Coronary artery (tissue), 2 donors: ENCODE data around the gene SYNJ2.

Experiments
- DNase-seq: peaks from one replicate; pipeline ENCODE4 v3.0.0-alpha.2; 2017; ENCODE audit warnings: low spot score
- H3K27ac ChIP-seq, 2 donors: fragments of 200-600 bp; sonication (generic); one replicate each; pipeline ENCODE4 v1.5.1; 2016 to 2019
- H3K4me3 ChIP-seq: fragments of 200-600 bp; sonication (generic); 2 replicates; pipeline ENCODE4 v1.5.1; 2016; ENCODE audit warnings: mild to moderate bottlenecking, moderate library complexity
- TF ChIP-seq, protein P1 (sequence below): fragments of 200-600 bp; sonication (generic); IDR thresholded peaks from one replicate; pipeline ENCODE4 v1.5.1; 2019; ENCODE audit warnings: antibody characterized with exemption

Gene SYNJ2

DNA sequence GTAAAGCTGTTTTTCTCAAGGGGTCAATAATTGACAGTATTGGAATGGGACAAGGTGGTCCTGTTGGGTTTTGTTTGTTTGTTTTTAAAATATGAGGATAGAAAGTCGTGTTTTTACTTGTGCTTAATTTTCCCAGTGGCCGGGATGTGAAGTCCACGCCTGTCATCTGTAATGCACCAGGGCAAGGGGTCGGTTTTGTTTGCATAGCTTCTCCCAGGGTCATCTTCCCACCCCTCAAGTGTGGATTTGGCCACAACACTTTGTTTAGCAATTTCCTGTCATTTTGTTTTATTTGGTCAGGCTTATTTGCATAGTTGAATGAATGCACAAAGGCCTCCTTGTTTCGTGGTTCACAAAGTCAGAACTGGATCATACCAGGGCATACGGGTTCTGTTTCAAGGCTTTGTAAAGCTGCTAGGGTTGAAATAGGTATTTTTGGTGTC lies 29.8 kb downstream of the SYNJ2 start:
- TF ChIP-seq, protein P1, sequence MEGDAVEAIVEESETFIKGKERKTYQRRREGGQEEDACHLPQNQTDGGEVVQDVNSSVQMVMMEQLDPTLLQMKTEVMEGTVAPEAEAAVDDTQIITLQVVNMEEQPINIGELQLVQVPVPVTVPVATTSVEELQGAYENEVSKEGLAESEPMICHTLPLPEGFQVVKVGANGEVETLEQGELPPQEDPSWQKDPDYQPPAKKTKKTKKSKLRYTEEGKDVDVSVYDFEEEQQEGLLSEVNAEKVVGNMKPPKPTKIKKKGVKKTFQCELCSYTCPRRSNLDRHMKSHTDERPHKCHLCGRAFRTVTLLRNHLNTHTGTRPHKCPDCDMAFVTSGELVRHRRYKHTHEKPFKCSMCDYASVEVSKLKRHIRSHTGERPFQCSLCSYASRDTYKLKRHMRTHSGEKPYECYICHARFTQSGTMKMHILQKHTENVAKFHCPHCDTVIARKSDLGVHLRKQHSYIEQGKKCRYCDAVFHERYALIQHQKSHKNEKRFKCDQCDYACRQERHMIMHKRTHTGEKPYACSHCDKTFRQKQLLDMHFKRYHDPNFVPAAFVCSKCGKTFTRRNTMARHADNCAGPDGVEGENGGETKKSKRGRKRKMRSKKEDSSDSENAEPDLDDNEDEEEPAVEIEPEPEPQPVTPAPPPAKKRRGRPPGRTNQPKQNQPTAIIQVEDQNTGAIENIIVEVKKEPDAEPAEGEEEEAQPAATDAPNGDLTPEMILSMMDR = no peak
- H3K27ac ChIP-seq = no peak overlapping the region
- DNase-seq = no peak

DNA sequence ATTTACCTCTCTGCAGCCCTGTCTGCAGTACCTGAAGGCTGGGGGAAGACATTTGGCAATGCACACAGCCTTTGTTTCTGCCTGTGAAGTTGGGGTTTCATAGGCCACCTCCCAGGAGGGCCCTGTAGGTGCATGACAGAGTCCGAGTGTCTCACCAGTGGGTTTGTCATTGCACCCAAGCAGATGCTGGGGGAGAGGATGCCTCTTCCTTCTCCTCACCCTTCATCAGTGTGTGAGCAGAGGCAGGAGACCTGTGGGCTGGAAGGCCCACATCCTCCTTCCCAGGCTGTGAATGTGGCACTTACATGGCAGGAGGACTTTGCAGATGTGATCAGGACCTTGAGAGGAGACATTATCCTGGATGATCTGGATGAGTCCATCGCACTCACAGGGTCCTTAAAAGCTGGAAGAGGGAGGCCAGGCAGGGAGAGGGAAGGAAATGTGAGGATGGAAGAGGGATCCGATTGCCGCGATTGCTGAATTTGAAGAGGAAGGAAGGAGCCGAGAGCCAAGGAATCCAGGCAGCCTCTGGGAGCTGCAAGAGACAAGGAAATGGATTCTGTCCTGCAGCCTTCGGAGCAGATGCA lies 30.4 kb downstream of the SYNJ2 start:
- TF ChIP-seq, protein P1 = no peak
- Histone ChIP-seq H3K4me3 (no peak overlapping the region), H3K27ac (no peak overlapping the region)
- peak; percentile 62 for DNase-seq

More for the DNA sequence above, 29.8 kb downstream of the SYNJ2 start:
- no peak overlapping the region for H3K4me3 ChIP-seq

DNA sequence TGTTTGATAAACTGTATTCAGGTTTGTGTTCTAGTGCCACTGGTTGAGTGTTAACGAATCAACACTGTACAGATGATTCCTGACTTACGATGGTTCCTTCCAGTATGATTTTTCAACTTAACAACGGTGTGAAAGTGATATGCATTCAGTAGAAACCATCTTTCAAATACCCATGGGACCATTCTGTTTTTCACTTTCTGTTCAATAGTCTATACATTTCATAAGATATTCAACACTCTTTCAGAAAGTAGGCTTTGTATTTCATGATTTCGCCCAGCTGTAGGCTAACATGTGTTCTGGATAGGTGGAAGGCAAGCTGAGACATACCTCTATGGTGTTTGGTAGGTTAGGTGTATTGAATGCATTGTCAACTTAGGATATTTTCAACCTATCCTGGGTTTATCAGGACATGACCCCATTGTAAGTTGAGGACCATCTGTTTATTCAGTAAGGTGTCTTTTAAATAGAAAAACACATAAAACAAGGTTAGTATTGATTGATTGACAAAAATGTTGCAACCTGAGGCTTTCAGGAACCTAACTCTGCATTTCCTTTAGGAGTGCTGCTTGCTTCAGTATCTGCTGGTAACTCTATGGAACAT lies 32.3 kb downstream of the SYNJ2 start:
- DNase-seq = no peak
- H3K4me3 ChIP-seq = no peak overlapping the region
- TF ChIP-seq, protein P1 = no peak
- no peak overlapping the region for H3K27ac ChIP-seq

DNA sequence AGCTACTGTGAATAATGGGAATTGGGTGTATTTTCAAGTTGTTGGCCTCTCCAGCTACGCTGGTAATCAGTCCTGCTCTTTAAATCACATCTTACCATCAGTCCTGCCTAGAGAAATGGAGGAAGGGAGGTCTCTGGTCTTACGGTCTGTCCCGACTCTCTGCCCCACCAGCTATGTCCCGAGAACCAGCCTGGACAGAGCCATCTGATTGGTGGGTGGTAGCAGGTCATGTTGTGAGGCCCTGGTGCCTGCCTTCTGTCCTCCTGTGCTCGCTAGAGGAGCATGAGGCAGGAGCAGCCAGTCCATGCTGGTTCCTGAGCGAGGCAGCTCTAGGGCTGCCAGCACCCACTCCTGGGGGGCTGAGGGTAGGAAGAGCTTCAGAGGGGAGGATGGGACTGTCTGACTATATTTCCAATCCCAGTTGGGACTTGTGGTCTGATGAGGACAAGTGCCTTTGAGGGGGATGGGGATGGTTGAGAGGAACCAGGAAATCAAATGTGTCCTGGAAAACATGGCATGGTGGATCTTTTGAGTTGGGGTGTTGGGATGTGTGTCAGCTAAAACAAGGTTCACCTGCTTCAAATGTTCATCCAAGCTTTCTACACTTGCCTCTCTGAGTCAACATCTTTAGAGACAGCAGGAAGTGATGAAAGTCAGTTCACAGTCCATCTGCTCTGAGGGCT lies 33.0 kb downstream of the SYNJ2 start:
- DNase-seq = peak; percentile 67
- TF ChIP-seq, protein P1 = no peak
- Histone ChIP-seq H3K27ac (no peak overlapping the region), H3K4me3 (no peak overlapping the region)

DNA sequence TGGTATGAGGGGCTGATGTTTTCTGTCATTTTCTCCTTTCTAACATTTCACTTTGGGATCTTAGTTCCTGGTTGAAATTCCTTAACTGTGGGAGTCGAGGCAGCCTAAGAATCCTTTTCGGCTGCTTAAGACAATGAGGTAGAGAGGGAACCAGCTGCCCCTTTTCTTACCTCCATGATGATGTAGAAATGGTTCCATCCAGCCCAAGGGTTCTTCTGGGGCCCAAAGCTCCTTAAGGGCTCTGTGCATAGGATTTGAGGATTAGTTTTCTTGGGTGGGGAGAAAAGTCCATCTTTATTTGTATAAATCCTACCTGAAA lies 33.5 kb downstream of the SYNJ2 start:
- H3K4me3 ChIP-seq = no peak overlapping the region
- TF ChIP-seq, protein P1 = no peak
- H3K27ac ChIP-seq = no peak overlapping the region
- DNase-seq = no peak

DNA sequence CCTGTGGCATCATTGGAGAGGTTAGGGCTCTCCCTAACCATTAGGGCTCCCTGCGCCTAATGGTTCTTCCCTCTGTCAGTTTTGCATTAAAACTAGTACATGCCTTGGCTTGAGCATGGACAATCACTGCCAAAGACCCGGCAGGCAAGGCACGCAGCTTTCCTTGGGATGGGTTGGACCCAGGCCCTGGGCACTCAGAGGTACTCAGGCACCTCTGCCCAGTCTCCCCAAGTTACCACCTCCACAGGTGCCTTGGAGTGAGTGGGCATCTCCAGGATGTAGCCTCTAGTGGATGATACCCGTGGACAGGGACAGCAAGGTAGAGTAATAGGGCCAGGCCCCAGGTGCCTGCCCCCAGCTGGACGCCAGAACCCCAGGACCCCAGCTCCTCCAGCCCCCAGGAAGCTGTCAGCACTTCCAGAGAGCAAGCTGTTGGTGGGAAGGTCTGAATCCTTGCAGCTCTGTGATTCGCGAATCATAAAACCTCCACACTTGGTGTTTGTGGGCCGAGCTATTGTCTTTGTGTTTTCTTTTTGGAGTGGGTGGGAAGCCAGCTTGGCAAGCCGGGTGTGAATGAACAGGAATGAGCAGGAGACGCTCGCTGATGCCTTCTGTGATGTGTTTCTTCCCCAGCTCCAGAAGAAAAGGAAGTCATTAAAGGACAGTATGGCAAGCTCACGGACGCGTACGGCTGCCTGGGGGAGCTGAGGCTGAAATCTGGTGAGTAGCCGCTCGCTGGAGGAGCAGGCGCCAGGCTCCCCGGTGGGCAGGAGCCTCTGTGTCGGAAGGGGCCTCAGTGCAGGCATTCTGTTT lies 35.1 kb downstream of the SYNJ2 start:
- no peak overlapping the region for H3K4me3 ChIP-seq
- no peak overlapping the region for H3K27ac ChIP-seq
- peak; percentile 47 for DNase-seq
- TF ChIP-seq, protein P1 = no peak
